NCI-H446 treated with DMSO at 0.1 percent for 48 hours (cell line): ENCODE measurements around the gene CD1B.
"Not testable (repeated sequence)": the region's sequence is repeated elsewhere in the genome, so short reads cannot be mapped to it uniquely, and the experiment has no call there.

Experiments
- DNase-seq: peaks from one replicate; lab custom pipeline; 2025; lab: John Stamatoyannopoulos, UW

The CD1B gene

DNA sequence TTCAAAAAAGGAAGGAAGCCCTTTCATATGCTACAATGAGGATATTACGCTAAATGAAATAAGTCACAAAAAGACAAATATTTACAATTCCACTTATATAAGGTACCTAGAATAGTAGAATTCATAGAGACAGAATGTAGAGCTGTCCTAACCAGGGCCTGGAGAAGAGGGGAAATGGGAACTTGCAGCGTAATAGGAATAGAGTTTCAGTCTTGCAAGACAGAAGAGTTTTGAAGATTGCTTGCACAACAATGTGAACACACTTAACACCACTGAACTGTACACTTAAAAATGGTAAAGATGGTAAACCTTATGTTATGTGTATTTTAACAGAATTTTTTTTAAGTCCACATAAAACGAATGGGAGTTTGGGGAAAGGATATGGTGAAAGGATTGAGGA lies 2.9 kb downstream of the CD1B start:
- DNase-seq = no peak

DNA sequence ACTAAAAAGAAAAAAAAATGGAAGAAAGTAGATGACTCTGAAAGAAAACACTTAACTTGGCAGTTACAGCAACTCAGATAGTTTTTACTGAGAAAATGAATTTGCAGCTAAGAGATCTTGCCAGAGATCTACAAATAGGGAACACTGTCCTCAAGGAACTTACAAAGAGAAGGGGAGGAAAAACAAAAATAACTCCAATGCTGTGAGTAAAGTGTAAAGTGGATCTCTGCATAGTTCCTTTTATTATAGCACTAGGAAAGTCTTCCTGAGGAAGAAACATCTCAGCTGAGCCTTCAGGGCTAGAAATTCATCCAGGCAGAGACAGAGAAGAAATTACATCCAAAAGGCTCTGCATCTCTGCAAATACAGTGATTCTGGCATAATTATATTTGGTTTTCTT lies 3.9 kb downstream of the CD1B start:
- no peak for DNase-seq

- DNase-seq = no peak
These were observed 6.9 kb downstream of the CD1B start for GRCh38 chr1:158324395-158324794.

- DNase-seq = no peak
These were observed 7.5 kb downstream of the CD1B start for GRCh38 chr1:158323866-158324265.

DNA sequence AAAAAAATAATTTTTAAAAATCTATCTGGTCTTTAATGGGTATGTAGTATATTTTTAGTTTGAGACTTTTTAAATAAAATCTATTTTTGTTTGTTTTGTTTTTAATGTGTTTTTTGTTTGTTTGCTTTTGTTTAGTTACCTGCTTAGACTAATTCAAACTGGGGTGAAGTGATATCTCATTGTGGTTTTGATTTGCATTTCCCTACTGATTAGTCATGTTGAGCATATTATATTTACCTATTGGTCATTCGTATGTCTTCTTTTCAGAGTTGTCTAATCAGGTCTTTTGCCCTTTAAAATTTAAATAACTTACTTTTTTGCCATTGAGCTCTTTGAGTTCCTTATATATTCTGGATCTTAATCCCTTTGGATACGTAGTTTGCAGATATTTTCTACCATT lies 20.3 kb downstream of the CD1B start:
- no peak for DNase-seq

DNA sequence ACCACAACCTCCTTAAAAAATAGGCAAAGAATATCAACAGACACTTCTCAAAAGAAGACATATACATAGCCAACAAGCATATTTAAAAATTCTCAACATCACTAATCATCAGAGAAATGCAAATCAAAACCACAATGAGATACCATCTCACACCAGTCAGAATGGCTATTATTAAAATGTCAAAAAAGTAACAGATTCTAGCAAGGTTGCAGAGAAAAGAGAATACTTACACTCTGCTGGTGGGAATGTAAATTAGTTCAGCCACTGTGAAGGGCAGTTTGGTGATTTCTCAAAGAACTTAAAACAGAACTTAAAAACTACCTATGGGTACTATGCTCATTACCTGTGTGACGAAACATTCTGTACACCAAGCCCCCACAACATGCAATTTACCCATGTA lies 20.7 kb downstream of the CD1B start:
- DNase-seq = no peak

DNA sequence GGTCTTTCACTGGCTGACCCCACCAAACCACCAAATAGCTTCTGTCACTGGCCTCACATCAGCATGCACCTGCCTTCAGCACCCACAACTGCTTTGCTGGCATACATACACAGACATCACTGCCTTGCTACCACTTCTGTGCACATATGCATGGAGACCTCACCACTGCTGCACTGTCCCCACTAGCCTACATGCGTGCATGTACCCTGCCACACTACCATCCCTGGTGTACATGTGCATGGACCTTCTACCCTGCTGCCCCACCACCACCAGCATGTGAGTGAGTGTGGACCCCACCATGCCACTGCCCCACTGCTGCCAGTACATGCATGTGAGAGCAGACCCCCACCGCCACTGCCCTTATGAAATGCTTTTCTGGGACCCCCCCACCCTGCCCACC lies 35.5 kb downstream of the CD1B start:
- DNase-seq = no peak

DNA sequence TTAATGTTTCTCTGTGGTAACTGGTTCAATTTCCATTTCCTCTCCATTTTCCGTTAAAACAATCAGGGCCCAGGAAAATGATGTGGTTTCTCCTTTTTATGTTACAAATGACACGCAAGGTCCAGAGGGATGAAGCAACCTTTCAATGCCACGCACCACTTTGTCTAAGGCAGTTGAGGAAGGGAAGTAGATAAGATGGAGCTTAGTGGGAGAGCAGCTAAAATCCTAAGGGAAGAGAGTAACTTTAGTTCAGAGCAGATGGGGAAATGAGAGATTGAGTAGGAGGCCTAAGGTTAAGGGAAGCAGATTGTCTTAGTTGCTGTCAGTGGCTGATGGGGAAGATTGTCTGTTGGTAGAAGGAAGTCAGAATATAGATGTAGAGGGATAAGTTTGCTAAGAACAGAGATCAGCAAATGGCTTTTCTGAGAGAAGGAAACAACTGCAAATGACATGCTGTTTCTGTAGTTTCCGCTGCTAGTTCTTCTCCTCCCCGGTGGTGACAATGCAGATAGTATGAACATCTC lies 40.9 kb downstream of the CD1B start:
- no peak for DNase-seq

DNA sequence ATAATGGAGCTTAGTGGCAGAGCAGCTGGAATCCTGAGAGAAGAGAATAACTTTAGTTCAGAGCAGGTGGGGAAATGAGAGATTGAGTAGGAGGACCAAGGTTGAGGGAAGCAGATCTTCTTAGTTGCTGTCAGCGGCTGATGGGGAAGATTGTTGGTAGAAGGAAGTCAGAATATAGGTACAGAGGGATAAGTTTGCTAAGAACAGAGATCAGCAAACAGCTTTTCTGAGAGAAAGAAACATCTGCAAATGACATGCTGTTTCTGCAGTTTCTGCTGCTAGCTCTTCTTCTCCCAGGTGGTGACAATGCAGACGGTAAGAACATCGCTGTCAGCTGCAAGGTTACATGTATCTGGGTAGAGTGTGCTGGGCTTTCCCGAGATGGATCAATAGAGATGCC lies 41.5 kb downstream of the CD1B start, which contains the start of gene CD1C:
Gene CD1C (plus strand): TSS at position 113 of the 400 bp plus-strand sequence. CDS start 142 bp downstream, at position 255.
- DNase-seq = no peak

DNA sequence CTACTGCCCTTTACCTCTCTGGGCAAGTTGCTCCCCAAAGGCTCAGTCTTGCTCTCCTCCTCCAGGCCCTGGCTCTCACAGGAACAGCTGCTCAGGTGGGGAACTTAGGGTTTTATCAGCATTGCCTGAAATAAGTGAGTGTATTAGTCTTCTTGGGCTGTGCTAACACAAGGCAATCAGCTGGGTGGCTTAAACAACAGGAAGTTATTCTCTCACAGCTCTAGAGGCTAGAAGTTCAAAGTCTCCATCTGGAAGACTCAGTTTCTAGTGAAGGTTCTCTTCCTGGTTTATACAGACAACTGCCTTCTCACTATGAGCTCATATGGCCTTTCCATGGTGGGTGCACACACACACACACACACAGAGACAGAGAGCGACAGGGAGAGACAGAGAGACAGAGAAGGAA lies 44.4 kb downstream of the CD1B start:
- no peak for DNase-seq

- no peak for DNase-seq
These were observed 44.8 kb downstream of the CD1B start for GRCh38 chr1:158286487-158286886.

GRCh38 chr1:158285756-158286241 lies 45.5 kb downstream of the CD1B start:
- no peak for DNase-seq

DNA sequence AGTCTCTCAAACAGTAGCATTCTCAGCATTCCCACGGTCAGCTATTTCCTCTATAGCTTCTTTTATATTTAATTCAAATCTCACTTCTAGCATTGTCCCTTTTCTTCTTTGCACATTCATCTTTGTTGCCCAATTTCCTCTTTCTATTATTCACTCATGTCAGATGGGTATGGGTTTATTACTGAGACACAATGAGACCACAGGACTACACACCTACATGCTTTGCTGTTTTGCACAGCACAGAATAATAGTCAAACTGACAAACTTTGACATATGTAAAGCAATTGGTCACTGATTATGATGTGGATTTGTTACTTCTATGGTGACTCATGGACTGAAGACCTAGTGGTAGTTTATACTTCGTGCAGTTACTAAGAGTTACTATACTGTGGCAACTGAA lies 47.4 kb downstream of the CD1B start:
- DNase-seq = no peak

DNA sequence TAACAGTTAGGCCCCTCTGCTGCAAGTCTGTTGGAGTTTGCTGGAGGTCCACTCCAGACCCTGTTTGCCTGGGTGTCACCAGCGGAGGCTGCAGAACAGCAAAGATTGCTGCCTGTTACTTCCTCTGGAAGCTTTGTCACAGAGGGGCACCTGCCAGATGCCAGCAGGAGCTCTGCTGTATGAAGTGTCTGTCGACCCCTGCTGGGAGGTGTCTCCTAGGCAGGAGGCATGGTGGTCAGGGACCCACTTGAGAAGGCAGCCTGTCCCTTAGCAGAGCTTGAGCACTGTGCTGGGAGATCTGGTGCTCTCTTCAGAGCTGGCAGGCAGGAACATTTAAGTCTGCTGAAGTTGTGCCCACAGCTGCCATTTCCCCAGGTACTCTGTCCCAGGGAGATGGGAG lies 48.9 kb downstream of the CD1B start:
- not testable (repeated sequence) for DNase-seq
